ENCODE data around the gene NAV3. TPM values are rescaled to one million over a fixed set of nuclear protein-coding genes. Genes with fewer than 3 reads are reported as not detected.

Gene NAV3
- polyA plus RNA-seq, 1 experiment, result 91.7 TPM

- Histone ChIP-seq H3K27me3 (ENCODE audit: control insufficient read depth, insufficient read depth, low read length) (no peaks in the 10 kb centered on the region), H3K36me3 (ENCODE audit: control insufficient read depth, insufficient read depth, low read length) (peaks cover 6% of the 10 kb centered on the region), H3K4me3 (ENCODE audit: low read depth, low read length) (no peak overlapping the region)
- TF ChIP-seq CTCF (IDR thresholded peaks at IDR 0.05; ENCODE audit: insufficient read depth, low read depth, low read length), result no peak
- POLR2A ChIA-PET, result no interaction called here
- no peak for DNase-seq (ENCODE audit: low read depth)
- CTCF ChIA-PET, result no interaction called here
These were observed 203.3 kb downstream of the NAV3 start for GRCh38 chr12:78034025-78034424.

- TF ChIP-seq CTCF (IDR thresholded peaks at IDR 0.05; ENCODE audit: insufficient read depth, low read depth, low read length), result no peak
- Histone ChIP-seq H3K36me3 (ENCODE audit: control insufficient read depth, insufficient read depth, low read length) (peaks cover 6% of the 10 kb centered on the region), H3K27me3 (ENCODE audit: control insufficient read depth, insufficient read depth, low read length) (no peaks in the 10 kb centered on the region), H3K4me3 (ENCODE audit: low read depth, low read length) (no peak overlapping the region)
- ChIA-PET POLR2A (no interaction called here), CTCF (interaction anchor here (0.8 to 0.9 kb wide), 2 partner anchors 12 to 22 kb away, joined by 3 to 5 read pairs; no protein-coding TSS in a partner anchor)
- no peak for DNase-seq (ENCODE audit: low read depth)
These were observed 205.4 kb downstream of the NAV3 start for GRCh38 chr12:78035901-78036606.

GRCh38 chr12:78036874-78037273 is 206.2 kb downstream of the NAV3 start:
- Histone ChIP-seq H3K4me3 (ENCODE audit: low read depth, low read length) (no peak overlapping the region), H3K27me3 (ENCODE audit: control insufficient read depth, insufficient read depth, low read length) (no peaks in the 10 kb centered on the region), H3K36me3 (ENCODE audit: control insufficient read depth, insufficient read depth, low read length) (peaks cover 6% of the 10 kb centered on the region)
- TF ChIP-seq CTCF (IDR thresholded peaks at IDR 0.05; ENCODE audit: insufficient read depth, low read depth, low read length), result no peak
- CTCF ChIA-PET, result interaction anchor here (0.6 to 0.9 kb wide), 6 partner anchors 8 to 1358 kb away, joined by 3 to 7 read pairs (median 4); no protein-coding TSS in a partner anchor
- POLR2A ChIA-PET, result no interaction called here
- no peak for DNase-seq (ENCODE audit: low read depth)

GRCh38 chr12:78037707-78038106 is 207.0 kb downstream of the NAV3 start:
- no peak for DNase-seq (ENCODE audit: low read depth)
- POLR2A ChIA-PET, result interaction anchor here (0.7 kb wide), 1 partner anchor 1783 kb away, joined by 4 read pairs; no protein-coding TSS in a partner anchor
- TF ChIP-seq CTCF (IDR thresholded peaks at IDR 0.05; ENCODE audit: insufficient read depth, low read depth, low read length), result no peak
- no peak overlapping the region for H3K4me3 ChIP-seq (ENCODE audit: low read depth, low read length)
- CTCF ChIA-PET, result interaction anchor here (0.8 to 0.9 kb wide), 2 partner anchors 8 to 40 kb away, joined by 3 to 4 read pairs; no protein-coding TSS in a partner anchor
- peaks cover 6% of the 10 kb centered on the region for H3K36me3 ChIP-seq (ENCODE audit: control insufficient read depth, insufficient read depth, low read length)
- H3K27me3 ChIP-seq (ENCODE audit: control insufficient read depth, insufficient read depth, low read length), result no peaks in the 10 kb centered on the region

GRCh38 chr12:78038541-78038940 is 207.8 kb downstream of the NAV3 start:
- ChIA-PET POLR2A (no interaction called here), CTCF (no interaction called here)
- no peak for TF ChIP-seq CTCF (IDR thresholded peaks at IDR 0.05; ENCODE audit: insufficient read depth, low read depth, low read length)
- H3K36me3 ChIP-seq (ENCODE audit: control insufficient read depth, insufficient read depth, low read length), result peaks cover 6% of the 10 kb centered on the region
- no peaks in the 10 kb centered on the region for H3K27me3 ChIP-seq (ENCODE audit: control insufficient read depth, insufficient read depth, low read length)
- DNase-seq (ENCODE audit: low read depth), result no peak
- no peak overlapping the region for H3K4me3 ChIP-seq (ENCODE audit: low read depth, low read length)
